Measurements from ENCODE around the gene NIT1.

GRCh38 chr1:161159913-161160243 is 42.0 kb downstream of the NIT1 start:
- TF ChIP-seq, protein P1, sequence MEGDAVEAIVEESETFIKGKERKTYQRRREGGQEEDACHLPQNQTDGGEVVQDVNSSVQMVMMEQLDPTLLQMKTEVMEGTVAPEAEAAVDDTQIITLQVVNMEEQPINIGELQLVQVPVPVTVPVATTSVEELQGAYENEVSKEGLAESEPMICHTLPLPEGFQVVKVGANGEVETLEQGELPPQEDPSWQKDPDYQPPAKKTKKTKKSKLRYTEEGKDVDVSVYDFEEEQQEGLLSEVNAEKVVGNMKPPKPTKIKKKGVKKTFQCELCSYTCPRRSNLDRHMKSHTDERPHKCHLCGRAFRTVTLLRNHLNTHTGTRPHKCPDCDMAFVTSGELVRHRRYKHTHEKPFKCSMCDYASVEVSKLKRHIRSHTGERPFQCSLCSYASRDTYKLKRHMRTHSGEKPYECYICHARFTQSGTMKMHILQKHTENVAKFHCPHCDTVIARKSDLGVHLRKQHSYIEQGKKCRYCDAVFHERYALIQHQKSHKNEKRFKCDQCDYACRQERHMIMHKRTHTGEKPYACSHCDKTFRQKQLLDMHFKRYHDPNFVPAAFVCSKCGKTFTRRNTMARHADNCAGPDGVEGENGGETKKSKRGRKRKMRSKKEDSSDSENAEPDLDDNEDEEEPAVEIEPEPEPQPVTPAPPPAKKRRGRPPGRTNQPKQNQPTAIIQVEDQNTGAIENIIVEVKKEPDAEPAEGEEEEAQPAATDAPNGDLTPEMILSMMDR (IDR thresholded peaks at IDR 0.05), result no peak
- TF ChIP-seq POLR2A (IDR thresholded peaks at IDR 0.05) (no peak), POLR2AphosphoS5 (IDR thresholded peaks at IDR 0.05) (no peak), EP300 (IDR thresholded peaks at IDR 0.05) (no peak)

Data from suprapubic skin (tissue), 4 donors.